HepG2 (cell line): ENCODE data around the gene RPRML. TPM values are rescaled to one million over a fixed set of nuclear protein-coding genes. Genes with fewer than 3 reads are reported as not detected.

Experiments
- PHF5A ChIP-seq: IDR thresholded peaks from one replicate; pipeline ENCODE4 v1.6.1; 2018; ENCODE audit warnings: low read depth, missing genetic modification reagents; ENCODE audit not compliant: unreplicated experiment
- SRSF9 ChIP-seq: fragments of 200-400 bp; formaldehyde crosslinking; IDR thresholded peaks from 2 replicates; pipeline ENCODE4 v1.6.1; 2018; ENCODE audit warnings: borderline replicate concordance, mild to moderate bottlenecking, low read depth, low read length; ENCODE audit not compliant: insufficient read depth, poor library complexity, severe bottlenecking
- ZFP90 ChIP-seq: sonication (generic); formaldehyde crosslinking; IDR thresholded peaks from 2 replicates; pipeline ENCODE4 v1.8.0; 2022; ENCODE audit warnings: missing genetic modification reagents, mild to moderate bottlenecking, inconsistent platforms, borderline replicate concordance
- ZMYM3 ChIP-seq: sonication (generic); formaldehyde crosslinking; IDR thresholded peaks from 2 replicates; pipeline ENCODE4 v1.5.1; 2020; ENCODE audit warnings: mild to moderate bottlenecking, missing genetic modification reagents
- ZNF230 ChIP-seq: sonication (generic); formaldehyde crosslinking; IDR thresholded peaks from 2 replicates; pipeline ENCODE4 v1.4.0; 2020; ENCODE audit warnings: mild to moderate bottlenecking, missing genetic modification reagents
- ZNF562 ChIP-seq: sonication (generic); formaldehyde crosslinking; IDR thresholded peaks from 2 replicates; pipeline ENCODE4 v1.8.0; 2022; ENCODE audit warnings: missing genetic modification reagents, borderline replicate concordance
- polyA plus RNA-seq, 8 experiments: library from polyadenylated mRNA; depleted of rRNA in 3 of 8; stranded (reverse) in 7 of 8; unstranded in 1 of 8; fragments of >200 nt; fragmentation: Illumina TruSeq in 4 of 8; extraction: Trizol in 4 of 8; gene quantifications; 2 replicates each; pipeline versions ENCODE4 v1.2.1 to v1.2.3, GENCODE V29; 2011 to 2016; ENCODE audit warnings: low read depth in 4 of 8, missing spikeins in 1 of 8, mixed read lengths in 1 of 8; ENCODE audit not compliant: insufficient read depth in 1 of 8
- total RNA-seq, 5 experiments: library from RNA; depleted of rRNA; stranded (reverse); fragments of >200 nt; fragmentation: Illumina TruSeq; extraction: Trizol; gene quantifications; 2 replicates each; pipeline ENCODE4 v1.2.3, GENCODE V29; 2016; ENCODE audit warnings: low read depth in 1 of 5
- TF ChIP-seq, protein P1 (sequence below): sonication (generic); formaldehyde crosslinking; IDR thresholded peaks from 2 replicates; pipeline ENCODE4 v1.4.0; 2020; ENCODE audit warnings: missing genetic modification reagents
- TF ChIP-seq, protein P2 (sequence below): sonication (generic); formaldehyde crosslinking; IDR thresholded peaks from one replicate; pipeline ENCODE4 v1.5.1; 2020; ENCODE audit warnings: mild to moderate bottlenecking, missing genetic modification reagents; ENCODE audit errors: not compliant biosample characterization
- TF ChIP-seq, protein P3 (sequence below): sonication (generic); formaldehyde crosslinking; IDR thresholded peaks from 2 replicates; pipeline ENCODE4 v1.4.0; 2020; ENCODE audit warnings: missing genetic modification reagents, mild to moderate bottlenecking, borderline replicate concordance

The RPRML gene
- total and polyA plus RNA-seq, 2 of the 13 experiments (the other 11 are each of a cell fraction or from before 2014, with no cell fraction given): not detected

DNA sequence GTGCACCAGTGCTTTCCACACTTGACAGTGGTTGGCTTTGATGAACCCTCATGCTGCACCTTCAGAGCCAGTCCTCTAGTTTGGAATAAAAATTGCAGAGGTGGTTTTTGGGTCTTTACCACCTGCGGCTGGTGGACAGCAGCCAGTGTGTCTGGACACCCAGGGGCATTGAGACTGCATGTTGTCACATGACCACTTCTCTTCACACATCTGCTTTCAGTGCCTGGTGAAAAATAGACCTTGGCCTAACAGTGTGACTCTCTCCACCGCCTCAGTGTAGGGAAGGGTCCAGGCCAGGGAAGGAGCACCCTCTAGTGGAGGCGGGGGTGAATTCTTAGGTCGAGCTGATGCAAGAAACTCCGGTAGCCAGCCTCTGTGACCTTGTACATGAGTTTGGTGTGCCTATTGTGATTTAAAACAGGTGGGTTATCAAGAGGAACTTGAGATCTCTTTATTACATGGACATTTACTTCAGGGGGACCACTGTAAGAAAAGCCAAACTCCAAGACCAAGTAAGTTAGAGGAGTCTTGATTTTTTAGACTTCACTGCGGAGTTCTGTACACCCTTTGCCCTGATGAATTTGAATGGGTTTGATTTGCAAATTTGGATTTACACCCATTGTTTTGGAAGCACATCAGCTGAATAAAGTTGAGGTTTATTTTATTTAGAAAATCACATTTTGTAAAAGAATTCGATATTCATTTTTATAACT, 38.2 kb downstream of the RPRML start (continued):
- TF ChIP-seq, protein P1, sequence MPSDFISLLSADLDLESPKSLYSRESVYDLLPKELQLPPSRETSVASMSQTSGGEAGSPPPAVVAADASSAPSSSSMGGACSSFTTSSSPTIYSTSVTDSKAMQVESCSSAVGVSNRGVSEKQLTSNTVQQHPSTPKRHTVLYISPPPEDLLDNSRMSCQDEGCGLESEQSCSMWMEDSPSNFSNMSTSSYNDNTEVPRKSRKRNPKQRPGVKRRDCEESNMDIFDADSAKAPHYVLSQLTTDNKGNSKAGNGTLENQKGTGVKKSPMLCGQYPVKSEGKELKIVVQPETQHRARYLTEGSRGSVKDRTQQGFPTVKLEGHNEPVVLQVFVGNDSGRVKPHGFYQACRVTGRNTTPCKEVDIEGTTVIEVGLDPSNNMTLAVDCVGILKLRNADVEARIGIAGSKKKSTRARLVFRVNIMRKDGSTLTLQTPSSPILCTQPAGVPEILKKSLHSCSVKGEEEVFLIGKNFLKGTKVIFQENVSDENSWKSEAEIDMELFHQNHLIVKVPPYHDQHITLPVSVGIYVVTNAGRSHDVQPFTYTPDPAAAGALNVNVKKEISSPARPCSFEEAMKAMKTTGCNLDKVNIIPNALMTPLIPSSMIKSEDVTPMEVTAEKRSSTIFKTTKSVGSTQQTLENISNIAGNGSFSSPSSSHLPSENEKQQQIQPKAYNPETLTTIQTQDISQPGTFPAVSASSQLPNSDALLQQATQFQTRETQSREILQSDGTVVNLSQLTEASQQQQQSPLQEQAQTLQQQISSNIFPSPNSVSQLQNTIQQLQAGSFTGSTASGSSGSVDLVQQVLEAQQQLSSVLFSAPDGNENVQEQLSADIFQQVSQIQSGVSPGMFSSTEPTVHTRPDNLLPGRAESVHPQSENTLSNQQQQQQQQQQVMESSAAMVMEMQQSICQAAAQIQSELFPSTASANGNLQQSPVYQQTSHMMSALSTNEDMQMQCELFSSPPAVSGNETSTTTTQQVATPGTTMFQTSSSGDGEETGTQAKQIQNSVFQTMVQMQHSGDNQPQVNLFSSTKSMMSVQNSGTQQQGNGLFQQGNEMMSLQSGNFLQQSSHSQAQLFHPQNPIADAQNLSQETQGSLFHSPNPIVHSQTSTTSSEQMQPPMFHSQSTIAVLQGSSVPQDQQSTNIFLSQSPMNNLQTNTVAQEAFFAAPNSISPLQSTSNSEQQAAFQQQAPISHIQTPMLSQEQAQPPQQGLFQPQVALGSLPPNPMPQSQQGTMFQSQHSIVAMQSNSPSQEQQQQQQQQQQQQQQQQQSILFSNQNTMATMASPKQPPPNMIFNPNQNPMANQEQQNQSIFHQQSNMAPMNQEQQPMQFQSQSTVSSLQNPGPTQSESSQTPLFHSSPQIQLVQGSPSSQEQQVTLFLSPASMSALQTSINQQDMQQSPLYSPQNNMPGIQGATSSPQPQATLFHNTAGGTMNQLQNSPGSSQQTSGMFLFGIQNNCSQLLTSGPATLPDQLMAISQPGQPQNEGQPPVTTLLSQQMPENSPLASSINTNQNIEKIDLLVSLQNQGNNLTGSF: 0 out of 2 replicates have a peak, but pooled peaks have one; percentile 35
- TF ChIP-seq, protein P2, sequence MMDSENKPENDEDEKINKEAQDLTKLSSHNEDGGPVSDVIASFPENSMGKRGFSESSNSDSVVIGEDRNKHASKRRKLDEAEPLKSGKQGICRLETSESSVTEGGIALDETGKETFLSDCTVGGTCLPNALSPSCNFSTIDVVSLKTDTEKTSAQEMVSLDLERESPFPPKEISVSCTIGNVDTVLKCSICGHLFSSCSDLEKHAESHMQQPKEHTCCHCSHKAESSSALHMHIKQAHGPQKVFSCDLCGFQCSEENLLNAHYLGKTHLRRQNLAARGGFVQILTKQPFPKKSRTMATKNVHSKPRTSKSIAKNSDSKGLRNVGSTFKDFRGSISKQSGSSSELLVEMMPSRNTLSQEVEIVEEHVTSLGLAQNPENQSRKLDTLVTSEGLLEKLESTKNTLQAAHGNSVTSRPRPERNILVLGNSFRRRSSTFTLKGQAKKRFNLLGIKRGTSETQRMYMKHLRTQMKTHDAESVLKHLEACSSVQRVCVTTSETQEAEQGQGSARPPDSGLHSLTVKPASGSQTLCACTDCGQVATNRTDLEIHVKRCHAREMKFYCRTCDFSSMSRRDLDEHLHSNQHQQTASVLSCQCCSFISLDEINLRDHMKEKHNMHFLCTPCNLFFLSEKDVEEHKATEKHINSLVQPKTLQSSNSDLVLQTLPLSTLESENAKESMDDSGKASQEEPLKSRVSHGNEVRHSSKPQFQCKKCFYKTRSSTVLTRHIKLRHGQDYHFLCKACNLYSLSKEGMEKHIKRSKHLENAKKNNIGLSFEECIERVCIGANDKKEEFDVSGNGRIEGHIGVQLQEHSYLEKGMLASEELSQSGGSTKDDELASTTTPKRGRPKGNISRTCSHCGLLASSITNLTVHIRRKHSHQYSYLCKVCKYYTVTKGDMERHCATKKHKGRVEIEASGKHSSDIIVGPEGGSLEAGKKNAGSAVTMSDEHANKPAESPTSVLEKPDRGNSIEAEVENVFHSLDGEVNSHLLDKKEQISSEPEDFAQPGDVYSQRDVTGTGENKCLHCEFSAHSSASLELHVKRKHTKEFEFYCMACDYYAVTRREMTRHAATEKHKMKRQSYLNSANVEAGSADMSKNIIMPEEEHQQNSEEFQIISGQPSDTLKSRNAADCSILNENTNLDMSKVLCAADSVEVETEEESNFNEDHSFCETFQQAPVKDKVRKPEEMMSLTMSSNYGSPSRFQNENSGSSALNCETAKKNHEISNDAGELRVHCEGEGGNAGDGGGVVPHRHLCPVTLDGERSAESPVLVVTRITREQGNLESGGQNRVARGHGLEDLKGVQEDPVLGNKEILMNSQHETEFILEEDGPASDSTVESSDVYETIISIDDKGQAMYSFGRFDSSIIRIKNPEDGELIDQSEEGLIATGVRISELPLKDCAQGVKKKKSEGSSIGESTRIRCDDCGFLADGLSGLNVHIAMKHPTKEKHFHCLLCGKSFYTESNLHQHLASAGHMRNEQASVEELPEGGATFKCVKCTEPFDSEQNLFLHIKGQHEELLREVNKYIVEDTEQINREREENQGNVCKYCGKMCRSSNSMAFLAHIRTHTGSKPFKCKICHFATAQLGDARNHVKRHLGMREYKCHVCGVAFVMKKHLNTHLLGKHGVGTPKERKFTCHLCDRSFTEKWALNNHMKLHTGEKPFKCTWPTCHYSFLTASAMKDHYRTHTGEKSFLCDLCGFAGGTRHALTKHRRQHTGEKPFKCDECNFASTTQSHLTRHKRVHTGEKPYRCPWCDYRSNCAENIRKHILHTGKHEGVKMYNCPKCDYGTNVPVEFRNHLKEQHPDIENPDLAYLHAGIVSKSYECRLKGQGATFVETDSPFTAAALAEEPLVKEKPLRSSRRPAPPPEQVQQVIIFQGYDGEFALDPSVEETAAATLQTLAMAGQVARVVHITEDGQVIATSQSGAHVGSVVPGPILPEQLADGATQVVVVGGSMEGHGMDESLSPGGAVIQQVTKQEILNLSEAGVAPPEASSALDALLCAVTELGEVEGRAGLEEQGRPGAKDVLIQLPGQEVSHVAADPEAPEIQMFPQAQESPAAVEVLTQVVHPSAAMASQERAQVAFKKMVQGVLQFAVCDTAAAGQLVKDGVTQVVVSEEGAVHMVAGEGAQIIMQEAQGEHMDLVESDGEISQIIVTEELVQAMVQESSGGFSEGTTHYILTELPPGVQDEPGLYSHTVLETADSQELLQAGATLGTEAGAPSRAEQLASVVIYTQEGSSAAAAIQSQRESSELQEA (CRISPR knock-in tag): peak; percentile 33
- TF ChIP-seq ZNF230 (CRISPR knock-in tag): 0 out of 2 replicates have a peak, but pooled peaks have one; percentile 47
- TF ChIP-seq ZMYM3 (CRISPR knock-in tag): no peak
- no peak for TF ChIP-seq ZNF562 (CRISPR knock-in tag)
- TF ChIP-seq SRSF9: no peak
- TF ChIP-seq ZFP90 (CRISPR knock-in tag): no peak
- TF ChIP-seq, protein P3, sequence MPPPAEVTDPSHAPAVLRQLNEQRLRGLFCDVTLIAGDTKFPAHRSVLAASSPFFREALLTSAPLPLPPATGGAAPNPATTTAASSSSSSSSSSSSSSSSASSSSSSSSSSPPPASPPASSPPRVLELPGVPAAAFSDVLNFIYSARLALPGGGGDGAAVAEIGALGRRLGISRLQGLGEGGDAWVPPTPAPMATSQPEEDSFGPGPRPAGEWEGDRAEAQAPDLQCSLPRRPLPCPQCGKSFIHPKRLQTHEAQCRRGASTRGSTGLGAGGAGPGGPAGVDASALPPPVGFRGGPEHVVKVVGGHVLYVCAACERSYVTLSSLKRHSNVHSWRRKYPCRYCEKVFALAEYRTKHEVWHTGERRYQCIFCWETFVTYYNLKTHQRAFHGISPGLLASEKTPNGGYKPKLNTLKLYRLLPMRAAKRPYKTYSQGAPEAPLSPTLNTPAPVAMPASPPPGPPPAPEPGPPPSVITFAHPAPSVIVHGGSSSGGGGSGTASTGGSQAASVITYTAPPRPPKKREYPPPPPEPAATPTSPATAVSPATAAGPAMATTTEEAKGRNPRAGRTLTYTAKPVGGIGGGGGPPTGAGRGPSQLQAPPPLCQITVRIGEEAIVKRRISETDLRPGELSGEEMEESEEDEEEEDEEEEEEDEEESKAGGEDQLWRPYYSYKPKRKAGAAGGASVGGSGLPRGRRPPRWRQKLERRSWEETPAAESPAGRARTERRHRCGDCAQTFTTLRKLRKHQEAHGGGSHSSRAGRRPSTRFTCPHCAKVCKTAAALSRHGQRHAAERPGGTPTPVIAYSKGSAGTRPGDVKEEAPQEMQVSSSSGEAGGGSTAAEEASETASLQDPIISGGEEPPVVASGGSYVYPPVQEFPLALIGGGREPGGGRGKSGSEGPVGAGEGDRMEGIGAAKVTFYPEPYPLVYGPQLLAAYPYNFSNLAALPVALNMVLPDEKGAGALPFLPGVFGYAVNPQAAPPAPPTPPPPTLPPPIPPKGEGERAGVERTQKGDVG (CRISPR knock-in tag): no peak
- TF ChIP-seq PHF5A (CRISPR knock-in tag): peak; percentile 82
